GM21576 (cell line): ENCODE data around the gene HMGN4.

Experiments
- ATAC-seq: cut with Tn5 transposase; IDR thresholded peaks from one replicate; pipeline ENCODE4 v1.9.1; 2021; ENCODE audit warnings: mild to moderate bottlenecking, moderate library complexity; ENCODE audit not compliant: unreplicated experiment

Gene HMGN4

GRCh38 chr6:26576407-26576843 lies 38.3 kb downstream of the HMGN4 start:
- ATAC-seq, result no peak

- no peak for ATAC-seq
These were observed 39.0 kb downstream of the HMGN4 start for GRCh38 chr6:26576929-26577719.

DNA sequence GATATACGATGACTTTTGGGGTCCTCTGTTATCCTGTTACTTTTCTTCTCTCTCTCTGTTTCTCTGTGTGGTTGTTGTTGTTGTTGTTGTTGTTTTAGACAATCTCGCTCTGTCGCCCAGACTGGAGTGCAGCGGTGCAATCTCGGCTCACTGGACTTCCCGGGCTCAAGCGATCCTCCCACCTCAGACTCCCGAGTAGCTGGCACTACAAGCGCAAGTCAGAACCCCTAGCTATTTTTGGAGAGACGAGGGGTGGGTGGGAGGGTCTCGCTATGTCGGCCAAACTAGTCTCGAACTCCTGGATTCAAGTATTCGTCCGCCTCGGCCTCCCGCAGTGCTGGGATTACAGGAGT lies 39.5 kb downstream of the HMGN4 start:
- ATAC-seq, result no peak

GRCh38 chr6:26578279-26578678 lies 40.1 kb downstream of the HMGN4 start:
- ATAC-seq, result no peak

DNA sequence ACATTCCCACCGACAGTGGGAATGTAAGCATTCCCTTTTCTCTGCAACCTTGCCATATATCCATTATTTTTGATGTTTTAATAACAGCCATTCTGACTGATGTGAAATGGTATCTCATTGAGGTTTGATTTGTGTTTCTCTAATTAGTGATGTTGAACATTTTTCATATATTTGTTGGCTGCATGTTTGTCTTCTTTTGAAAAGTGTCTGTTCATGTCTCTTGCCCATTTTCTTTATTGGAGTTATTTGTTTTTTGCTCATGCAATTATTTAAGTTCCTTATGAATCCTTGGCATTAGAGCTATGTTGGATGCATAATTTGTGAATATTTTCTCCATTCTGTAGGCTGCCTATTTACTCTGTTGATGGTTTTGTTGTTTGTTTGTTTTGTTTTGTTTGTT lies 40.6 kb downstream of the HMGN4 start:
- no peak for ATAC-seq

GRCh38 chr6:26581164-26581915 lies 43.2 kb downstream of the HMGN4 start:
- no peak for ATAC-seq

DNA sequence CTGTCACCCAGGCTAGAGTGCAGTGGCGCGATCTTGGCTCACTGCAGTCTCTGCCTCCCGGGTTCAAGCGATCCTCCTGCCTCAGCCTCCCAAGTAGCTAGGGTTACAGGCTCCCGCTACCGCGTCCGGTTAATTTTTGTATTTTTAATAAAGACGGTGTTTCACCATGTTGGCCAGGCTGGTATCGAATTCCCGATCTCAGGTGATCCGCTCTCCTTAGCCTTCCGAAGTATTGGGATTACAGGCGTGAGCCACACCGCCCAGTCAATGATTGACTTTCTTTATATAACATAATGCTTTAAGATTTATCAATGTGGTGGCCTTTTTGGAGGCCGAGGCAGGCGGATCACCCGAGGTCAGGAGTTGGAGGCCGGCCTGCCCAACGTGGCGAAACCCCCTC lies 50.8 kb downstream of the HMGN4 start:
- no peak for ATAC-seq

GRCh38 chr6:26592649-26593048 lies 54.5 kb downstream of the HMGN4 start:
- no peak for ATAC-seq

DNA sequence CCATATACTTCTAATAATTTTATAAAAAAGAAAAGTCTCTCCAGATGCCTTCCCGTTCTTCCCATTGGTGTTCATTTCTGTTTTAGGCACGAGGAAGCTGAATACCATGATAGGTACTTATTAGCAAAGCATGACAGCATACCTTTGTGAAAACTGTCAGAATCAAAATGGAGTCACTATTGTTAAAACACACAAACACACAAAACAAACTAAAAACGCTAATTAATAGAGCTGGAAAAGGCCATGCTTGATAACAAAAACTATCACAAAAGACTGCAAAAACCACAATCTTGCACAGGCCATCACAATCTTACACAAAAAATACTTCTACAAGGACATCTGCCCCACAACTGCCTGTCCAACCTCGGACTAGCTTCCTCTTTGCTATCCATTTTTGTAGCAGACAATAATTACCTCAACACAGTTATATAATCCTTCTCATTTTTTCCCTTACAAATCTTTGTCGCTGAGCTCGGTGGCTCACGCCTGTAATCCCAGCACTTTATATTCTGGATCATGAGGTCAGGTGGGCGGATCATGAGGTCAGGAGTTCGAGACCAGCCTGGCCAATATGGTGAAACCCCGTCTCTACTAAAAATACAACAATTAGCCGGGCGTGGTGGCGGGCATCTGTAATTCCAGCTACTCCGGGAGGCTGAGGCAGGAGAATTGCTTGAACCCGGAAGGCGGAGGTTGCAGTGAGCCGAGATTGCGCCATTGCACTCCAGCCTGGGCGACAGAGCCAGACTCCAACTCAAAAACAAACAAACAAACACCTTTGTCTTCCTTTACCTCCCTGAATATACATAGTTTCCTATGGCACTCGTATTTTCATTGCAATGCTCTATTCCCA lies 55.3 kb downstream of the HMGN4 start:
- ATAC-seq, result no peak

DNA sequence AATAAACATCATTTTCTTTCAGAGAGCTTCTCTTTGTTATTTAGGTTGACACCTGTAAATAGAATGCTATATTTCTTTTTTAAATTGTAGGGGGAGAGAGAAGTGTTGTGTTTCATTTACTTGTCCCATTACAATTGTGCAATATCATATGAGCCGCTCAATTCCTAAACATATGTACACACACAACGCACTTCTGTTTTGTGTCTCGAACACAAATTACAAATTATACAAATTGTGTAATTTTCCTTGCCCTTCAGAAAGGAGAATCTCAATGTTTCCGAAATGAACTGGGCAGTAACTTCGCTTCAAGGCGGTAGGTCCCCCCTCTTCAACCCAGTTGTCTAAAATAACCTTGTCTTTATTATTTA lies 55.9 kb downstream of the HMGN4 start:
- ATAC-seq, result no peak

GRCh38 chr6:26594730-26595632 lies 56.8 kb downstream of the HMGN4 start:
- ATAC-seq, result no peak

DNA sequence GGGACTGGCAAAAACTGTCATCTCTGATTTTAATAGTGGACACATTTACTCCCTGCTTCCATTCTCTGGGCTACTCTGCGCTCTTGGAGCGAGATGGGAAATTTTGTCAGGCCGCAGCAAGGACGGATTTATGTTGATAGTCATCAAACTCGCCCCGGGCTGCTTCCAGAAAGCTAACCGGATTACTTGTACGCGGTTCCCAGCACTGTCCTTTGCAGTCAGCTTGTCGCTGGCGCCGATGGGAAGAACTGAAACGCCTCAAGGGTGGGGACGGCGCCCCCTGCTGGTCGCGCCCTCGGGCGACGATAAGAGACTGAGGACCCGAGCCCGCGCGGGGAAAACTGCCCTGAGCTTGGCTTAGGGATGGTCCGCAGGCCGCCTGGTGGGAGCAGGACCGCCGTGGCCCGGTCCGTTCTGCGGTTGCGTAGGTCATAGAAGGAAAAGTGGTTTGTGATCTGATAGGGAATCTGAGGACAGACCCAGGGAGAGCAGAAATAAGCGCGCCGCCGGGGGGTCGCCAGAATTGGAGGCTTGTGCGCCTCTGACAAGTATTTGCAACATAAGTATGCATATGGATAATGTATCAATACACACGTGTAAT lies 57.6 kb downstream of the HMGN4 start:
- peak; percentile 50 for ATAC-seq
